Keratinocyte (primary cell): ENCODE measurements around the gene PIGL. TPM values are rescaled to one million over a fixed set of nuclear protein-coding genes. Genes with fewer than 3 reads are reported as not detected.

Experiments
- DNase-seq: peaks from one replicate; pipeline ENCODE4 v3.0.0-alpha.2; 2011; ENCODE audit warnings: low read depth, missing footprints, low spot score
- FAIRE-seq: peaks from 2 replicates; lab custom pipeline; 2011; peaks lifted over from hg19 to GRCh38; lab: Jason Lieb, UNC
- H2AFZ ChIP-seq: 2 replicates; pipeline ENCODE4 v1.6.0; 2012; ENCODE audit warnings: low read length, control low read depth, inconsistent platforms; ENCODE audit not compliant: control insufficient read depth
- H3K27ac ChIP-seq: 2 replicates; pipeline ENCODE4 v1.5.1; 2011; ENCODE audit warnings: low read length; ENCODE audit not compliant: control insufficient read depth, insufficient read depth
- H3K27me3 ChIP-seq: 3 replicates; pipeline ENCODE4 v1.6.0; 2011; ENCODE audit warnings: low read length; ENCODE audit not compliant: control insufficient read depth, insufficient read depth; ENCODE audit errors: extremely low read depth
- H3K36me3 ChIP-seq, 2 experiments: 2 replicates in 1 of 2; 3 replicates in 1 of 2; pipeline ENCODE4 v1.5.1; 2011; ENCODE audit warnings: low read length in 2 of 2, mild to moderate bottlenecking in 1 of 2; ENCODE audit not compliant: control insufficient read depth in 2 of 2, insufficient read depth in 2 of 2; ENCODE audit errors: extremely low read depth in 1 of 2
- H3K4me1 ChIP-seq: 3 replicates; pipeline ENCODE4 v1.5.1; 2011; ENCODE audit warnings: low read length; ENCODE audit not compliant: control insufficient read depth, insufficient read depth; ENCODE audit errors: extremely low read depth
- H3K4me2 ChIP-seq: 3 replicates; pipeline ENCODE4 v1.6.0; 2011; ENCODE audit warnings: low read depth, low read length; ENCODE audit not compliant: control insufficient read depth, insufficient read depth; ENCODE audit errors: extremely low read depth
- H3K4me3 ChIP-seq, 3 experiments: fragments of 200-600 bp in 1 of 3; sonication (generic) in 1 of 3; 2 replicates in 2 of 3; 3 replicates in 1 of 3; pipeline ENCODE4 v1.5.1; 2011 to 2016; ENCODE audit warnings: low read length in 3 of 3, mild to moderate bottlenecking in 3 of 3, control low read depth in 2 of 3, inconsistent platforms in 1 of 3, low read depth in 1 of 3, mixed read lengths in 1 of 3, mixed run types in 1 of 3, moderate library complexity in 1 of 3; ENCODE audit not compliant: control insufficient read depth in 2 of 3, insufficient read depth in 2 of 3; ENCODE audit errors: extremely low read depth in 1 of 3
- H3K79me2 ChIP-seq: 2 replicates; pipeline ENCODE4 v1.6.0; 2012; ENCODE audit warnings: low read length; ENCODE audit not compliant: control insufficient read depth, insufficient read depth
- H3K9ac ChIP-seq: 3 replicates; pipeline ENCODE4 v1.6.0; 2011; ENCODE audit warnings: low read length; ENCODE audit not compliant: control insufficient read depth, insufficient read depth; ENCODE audit errors: extremely low read depth
- H3K9me1 ChIP-seq: 3 replicates; pipeline ENCODE4 v1.6.0; 2011; ENCODE audit warnings: low read length; ENCODE audit not compliant: control insufficient read depth, insufficient read depth; ENCODE audit errors: extremely low read depth
- H3K9me3 ChIP-seq: 2 replicates; pipeline ENCODE4 v1.5.1; 2012; ENCODE audit warnings: low read depth, low read length; ENCODE audit not compliant: control insufficient read depth
- H4K20me1 ChIP-seq: 3 replicates; pipeline ENCODE4 v1.6.0; 2011; ENCODE audit warnings: low read length; ENCODE audit not compliant: control insufficient read depth, insufficient read depth; ENCODE audit errors: extremely low read depth
- EZH2 ChIP-seq: IDR thresholded peaks from one replicate; pipeline ENCODE4 v1.6.1; 2012; ENCODE audit warnings: inconsistent platforms, mild to moderate bottlenecking, low read length, moderate library complexity
- dilution Hi-C: fragments of 300-500 bp; cut with MboI; formaldehyde crosslinking; loops from one replicate; pipeline ENCODE4 v1.7.0; 2020; ENCODE audit warnings: low sequenced_read_pairs; ENCODE audit not compliant: extremely low pct_ligation_motif_present
- polyA plus RNA-seq, 5 experiments: library from polyadenylated mRNA; depleted of rRNA in 3 of 5; stranded (reverse) in 3 of 5; stranded (forward) in 1 of 5; unstranded in 1 of 5; fragments of >200 nt; gene quantifications; 1 replicate in 1 of 5; 2 replicates in 3 of 5; 3 replicates in 1 of 5; pipeline versions ENCODE4 v1.2.1 to v1.2.3, GENCODE V29; 2011 to 2012; ENCODE audit warnings: missing spikeins in 2 of 5, low read depth in 1 of 5, low replicate concordance in 1 of 5
- TF ChIP-seq, protein P1 (sequence below), 3 experiments: IDR thresholded peaks in 1 of 3; conservative IDR thresholded peaks in 1 of 3; optimal IDR thresholded peaks in 1 of 3; 2 replicates in 2 of 3; 3 replicates in 1 of 3; pipeline versions ENCODE3 to v1.5.1; 2011; ENCODE audit warnings: low read length in 3 of 3, mild to moderate bottlenecking in 3 of 3, moderate library complexity in 2 of 3, control low read depth in 1 of 3, inconsistent platforms in 1 of 3; ENCODE audit not compliant: insufficient read depth in 2 of 3; ENCODE audit errors: extremely low read depth in 1 of 3

Gene PIGL
- polyA plus RNA-seq, 1 donor (not counting 4 experiments of a cell fraction or from before 2014, with no cell fraction given) = 21.5 TPM

DNA sequence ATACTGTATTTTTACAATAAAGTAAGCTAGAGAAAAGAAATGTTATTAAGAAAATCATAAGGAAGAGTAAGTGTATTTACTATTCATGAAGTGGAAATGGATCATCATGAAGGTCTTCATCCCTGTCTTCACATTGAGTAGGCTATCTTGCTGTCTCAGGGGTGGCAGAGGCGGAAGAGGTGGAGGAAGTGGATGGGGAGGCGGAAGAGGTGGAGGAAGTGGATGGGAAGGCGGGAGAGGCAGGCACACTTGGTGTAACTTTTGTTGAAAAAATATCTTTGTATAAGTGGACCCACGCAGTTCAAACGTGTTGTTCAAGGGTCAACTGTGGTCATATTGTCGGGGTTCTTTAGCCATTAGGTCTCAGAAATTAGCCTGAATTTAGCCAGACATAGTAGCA, 50.2 kb downstream of the PIGL start:
- FAIRE-seq (no peak), DNase-seq (no peak)
- H3K9me3 ChIP-seq = no peaks in the 10 kb centered on the region
- TF ChIP-seq, protein P1, sequence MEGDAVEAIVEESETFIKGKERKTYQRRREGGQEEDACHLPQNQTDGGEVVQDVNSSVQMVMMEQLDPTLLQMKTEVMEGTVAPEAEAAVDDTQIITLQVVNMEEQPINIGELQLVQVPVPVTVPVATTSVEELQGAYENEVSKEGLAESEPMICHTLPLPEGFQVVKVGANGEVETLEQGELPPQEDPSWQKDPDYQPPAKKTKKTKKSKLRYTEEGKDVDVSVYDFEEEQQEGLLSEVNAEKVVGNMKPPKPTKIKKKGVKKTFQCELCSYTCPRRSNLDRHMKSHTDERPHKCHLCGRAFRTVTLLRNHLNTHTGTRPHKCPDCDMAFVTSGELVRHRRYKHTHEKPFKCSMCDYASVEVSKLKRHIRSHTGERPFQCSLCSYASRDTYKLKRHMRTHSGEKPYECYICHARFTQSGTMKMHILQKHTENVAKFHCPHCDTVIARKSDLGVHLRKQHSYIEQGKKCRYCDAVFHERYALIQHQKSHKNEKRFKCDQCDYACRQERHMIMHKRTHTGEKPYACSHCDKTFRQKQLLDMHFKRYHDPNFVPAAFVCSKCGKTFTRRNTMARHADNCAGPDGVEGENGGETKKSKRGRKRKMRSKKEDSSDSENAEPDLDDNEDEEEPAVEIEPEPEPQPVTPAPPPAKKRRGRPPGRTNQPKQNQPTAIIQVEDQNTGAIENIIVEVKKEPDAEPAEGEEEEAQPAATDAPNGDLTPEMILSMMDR (optimal IDR thresholded peaks at IDR 0.05 in 1 of 3, IDR thresholded peaks at IDR 0.05 in 1 of 3, conservative IDR thresholded peaks at IDR 0.05 in 1 of 3; ENCODE audit: extremely low read depth in 1 of 3, insufficient read depth in 2 of 3, low read length in 3 of 3) = no peak
- no peak for TF ChIP-seq EZH2
- H4K20me1 ChIP-seq = no peaks in the 10 kb centered on the region
- H3K9ac ChIP-seq = no peak overlapping the region
- H3K4me2 ChIP-seq = no peak overlapping the region
- H3K4me1 ChIP-seq = no peaks in the 10 kb centered on the region
- H3K79me2 ChIP-seq = no peaks in the 10 kb centered on the region
- no peaks in the 10 kb centered on the region for H3K27me3 ChIP-seq
- dilution Hi-C loops = no loop called here
- H3K27ac ChIP-seq = no peak overlapping the region
- no peaks in the 10 kb centered on the region for H3K9me1 ChIP-seq
- H3K36me3 ChIP-seq = no peaks in the 10 kb centered on the region
- no peak overlapping the region for H3K4me3 ChIP-seq
- H2AFZ ChIP-seq = no peak overlapping the region

DNA sequence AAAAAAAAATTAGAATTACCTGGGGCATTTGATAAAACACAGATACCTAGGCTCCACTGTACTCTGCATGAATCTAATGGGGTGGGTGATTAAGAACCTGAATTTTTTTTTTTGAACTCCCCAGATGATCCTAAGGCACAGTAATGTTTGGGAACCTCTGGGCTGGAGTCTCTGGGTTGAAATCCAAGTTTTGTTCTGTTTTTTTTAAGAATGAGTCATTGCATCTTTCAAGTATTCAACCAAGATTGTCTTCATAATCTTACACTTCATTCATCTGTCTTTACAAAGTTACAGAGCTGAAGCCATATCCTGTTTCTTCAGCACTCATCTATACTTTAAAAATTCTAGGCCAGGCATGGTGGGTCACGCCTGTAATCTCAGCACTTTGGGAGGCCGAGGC, 52.6 kb downstream of the PIGL start:
- FAIRE-seq = no peak
- H3K79me2 ChIP-seq = no peaks in the 10 kb centered on the region

More for the DNA sequence above, 52.6 kb downstream of the PIGL start:
- no peak overlapping the region for H2AFZ ChIP-seq
- no peaks in the 10 kb centered on the region for H4K20me1 ChIP-seq
- H3K36me3 ChIP-seq = no peaks in the 10 kb centered on the region
- dilution Hi-C loops = no loop called here
- no peak overlapping the region for H3K27ac ChIP-seq
- H3K4me1 ChIP-seq = peaks cover 12% of the 10 kb centered on the region
- no peaks in the 10 kb centered on the region for H3K9me3 ChIP-seq
- no peak for DNase-seq
- no peaks in the 10 kb centered on the region for H3K9me1 ChIP-seq
- no peak for TF ChIP-seq EZH2
- TF ChIP-seq, protein P1 (optimal IDR thresholded peaks at IDR 0.05 in 1 of 3, IDR thresholded peaks at IDR 0.05 in 1 of 3, conservative IDR thresholded peaks at IDR 0.05 in 1 of 3; ENCODE audit: extremely low read depth in 1 of 3, insufficient read depth in 2 of 3, low read length in 3 of 3) = no peak
- H3K4me2 ChIP-seq = no peak overlapping the region
- H3K9ac ChIP-seq = no peak overlapping the region
- no peaks in the 10 kb centered on the region for H3K27me3 ChIP-seq
- H3K4me3 ChIP-seq = no peak overlapping the region
